ENCODE results near the gene TOP1.

DNA sequence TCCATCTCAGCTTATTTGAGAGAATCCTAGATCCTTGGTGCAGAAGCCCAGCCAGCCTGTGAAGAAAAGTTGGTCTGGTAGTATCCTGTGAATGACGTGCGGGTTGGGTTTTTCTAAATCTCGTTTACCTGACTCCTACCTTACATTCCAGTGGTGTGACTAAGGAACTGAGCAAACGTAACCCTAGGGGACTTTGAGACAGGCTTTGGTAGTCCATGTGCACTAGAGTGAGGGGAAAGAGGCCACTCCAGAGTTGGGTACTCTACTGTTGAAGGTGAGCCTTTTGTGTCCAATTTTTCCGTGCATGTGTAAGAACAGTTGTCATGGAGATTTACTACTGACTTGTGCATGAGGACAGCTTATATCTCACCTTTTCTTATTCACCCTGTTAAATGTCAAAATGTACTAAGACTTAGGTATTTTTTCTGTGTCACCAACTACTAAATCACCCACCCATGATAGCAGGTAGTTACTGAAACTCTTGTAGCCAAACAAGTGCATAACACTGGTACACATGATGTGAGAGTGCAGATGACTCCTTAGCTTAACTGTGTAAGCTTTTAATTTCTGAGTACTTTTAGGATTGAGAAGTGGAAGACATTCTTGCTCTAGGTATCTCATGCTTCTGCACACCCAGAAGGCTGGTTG, 82.4 kb downstream of the TOP1 start:
- TF ChIP-seq POLR2A (IDR thresholded peaks at IDR 0.05; ENCODE audit: low read length) (no peak), GATA1 (IDR thresholded peaks at IDR 0.05; ENCODE audit: low read depth, low read length) (no peak)
